SK-N-SH (cell line): ENCODE measurements around the gene SLC7A1. TPM values are rescaled to one million over a fixed set of nuclear protein-coding genes. Genes with fewer than 3 reads are reported as not detected.

Experiments used
- CTCF ChIA-PET: fragments of 300-600, 350-600 bp; formaldehyde crosslinking; extraction: SDS; loops from one replicate; lab custom pipeline; 2021; lab: Yijun Ruan, JAX
- POLR2A ChIA-PET: fragments of 350-600 bp; sonication (Branson Sonifier 250); formaldehyde crosslinking; extraction: SDS; loops from one replicate; lab custom pipeline; 2020; ENCODE audit warnings: antibody characterized with exemption, inconsistent platforms; lab: Yijun Ruan, JAX
- DNase-seq: peaks from one replicate; pipeline ENCODE4 v3.0.0; 2012
- H2AFZ ChIP-seq: fragments of 200-600 bp; sonication (generic); 2 replicates; pipeline ENCODE4 v1.8.1; 2016; ENCODE audit warnings: antibody characterized with exemption, mild to moderate bottlenecking, low read depth
- H3F3A ChIP-seq: fragments of 200-600 bp; sonication (generic); replicated peaks from 2 replicates; pipeline ENCODE3; 2016; ENCODE audit warnings: antibody characterized with exemption, mild to moderate bottlenecking; ENCODE audit not compliant: insufficient read depth
- H3K27ac ChIP-seq, 2 experiments: fragments of 200-500 bp in 1 of 2; fragments of 200-600 bp in 1 of 2; sonication (Bioruptor generic) in 1 of 2; sonication (generic), shearing (Covaris generic) in 1 of 2; 2 replicates each; pipeline versions ENCODE4 v1.5.1 to v1.6.1; 2014 to 2016; ENCODE audit warnings: low read depth in 2 of 2, inconsistent platforms in 1 of 2, low read length in 1 of 2, mild to moderate bottlenecking in 1 of 2, mixed read lengths in 1 of 2
- H3K27me3 ChIP-seq: fragments of 200-600 bp; sonication (generic), shearing (Covaris generic); 2 replicates; pipeline ENCODE4 v1.6.1; 2016; ENCODE audit warnings: mixed run types; ENCODE audit not compliant: insufficient read depth
- H3K36me3 ChIP-seq, 2 experiments: fragments of 200-500 bp in 1 of 2; fragments of 200-600 bp in 1 of 2; sonication (Bioruptor generic) in 1 of 2; sonication (generic) in 1 of 2; replicated peaks in 1 of 2; 2 replicates each; pipeline versions ENCODE3 to v1.5.1; 2014 to 2016; ENCODE audit warnings: low read length in 1 of 2, mild to moderate bottlenecking in 1 of 2; ENCODE audit not compliant: insufficient read depth in 2 of 2, control insufficient read depth in 1 of 2
- H3K4me1 ChIP-seq, 2 experiments: fragments of 200-500 bp in 1 of 2; fragments of 200-600 bp in 1 of 2; sonication (Bioruptor generic) in 1 of 2; sonication (generic), shearing (Covaris generic) in 1 of 2; 2 replicates each; pipeline versions ENCODE4 v1.5.1 to v1.6.1; 2014 to 2016; ENCODE audit warnings: low read depth in 1 of 2, low read length in 1 of 2, mixed run types in 1 of 2; ENCODE audit not compliant: insufficient read depth in 2 of 2, control insufficient read depth in 1 of 2
- H3K4me2 ChIP-seq: fragments of 200-600 bp; sonication (generic), shearing (Covaris generic); 2 replicates; pipeline ENCODE4 v1.6.1; 2017; ENCODE audit warnings: mixed run types
- H3K4me3 ChIP-seq, 2 experiments: fragments of 200-500 bp in 1 of 2; fragments of 200-600 bp in 1 of 2; sonication (Bioruptor generic) in 1 of 2; sonication (generic), shearing (Covaris generic) in 1 of 2; 2 replicates each; pipeline versions ENCODE4 v1.5.1 to v1.8.1; 2014 to 2016; ENCODE audit warnings: low read depth in 2 of 2, inconsistent platforms in 1 of 2, low read length in 1 of 2, mild to moderate bottlenecking in 1 of 2, mixed read lengths in 1 of 2, moderate library complexity in 1 of 2
- H3K79me2 ChIP-seq: fragments of 200-600 bp; sonication (generic); 2 replicates; pipeline ENCODE4 v1.8.1; 2017; ENCODE audit warnings: mild to moderate bottlenecking; ENCODE audit not compliant: insufficient read depth
- H3K9ac ChIP-seq: fragments of 200-600 bp; sonication (generic); 2 replicates; pipeline ENCODE4 v1.6.1; 2017; ENCODE audit warnings: mixed run types
- H3K9me2 ChIP-seq: fragments of 200-600 bp; sonication (generic); 2 replicates; pipeline ENCODE4 v1.6.1; 2017; ENCODE audit warnings: mixed run types
- H3K9me3 ChIP-seq: fragments of 200-600 bp; sonication (generic); 2 replicates; pipeline ENCODE4 v1.6.1; 2017; ENCODE audit warnings: mixed run types, mild to moderate bottlenecking, moderate library complexity
- H4K20me1 ChIP-seq: fragments of 200-600 bp; sonication (generic); 2 replicates; pipeline ENCODE4 v1.6.1; 2017; ENCODE audit warnings: mild to moderate bottlenecking, mixed run types; ENCODE audit not compliant: insufficient read depth
- EZH2phosphoT487 ChIP-seq: fragments of 200-600 bp; sonication (generic); IDR thresholded peaks from 2 replicates; pipeline ENCODE4 v1.6.1; 2017; ENCODE audit warnings: low read depth, mixed run types, mild to moderate bottlenecking, antibody characterized with exemption, moderate library complexity, borderline replicate concordance
- FOXM1 ChIP-seq: IDR thresholded peaks from 2 replicates; pipeline ENCODE4 v1.4.0; 2012; ENCODE audit warnings: low read depth, mild to moderate bottlenecking
- MXI1 ChIP-seq: IDR thresholded peaks from 2 replicates; pipeline ENCODE4 v1.6.1; 2012; ENCODE audit warnings: mild to moderate bottlenecking, low read depth, low read length, improper control_type of control experiment
- NFIC ChIP-seq: IDR thresholded peaks from 2 replicates; pipeline ENCODE4 v1.4.0; 2012; ENCODE audit warnings: borderline replicate concordance
- RAD21 ChIP-seq: IDR thresholded peaks from 2 replicates; pipeline ENCODE4 v1.6.1; 2012; ENCODE audit warnings: mild to moderate bottlenecking, low read length
- RXRA ChIP-seq: IDR thresholded peaks from 2 replicates; pipeline ENCODE4 v1.4.0; 2012; ENCODE audit warnings: low read depth, mild to moderate bottlenecking, borderline replicate concordance
- TAF1 ChIP-seq: IDR thresholded peaks from 2 replicates; pipeline ENCODE4 v1.6.1; 2012; ENCODE audit warnings: low read depth, mild to moderate bottlenecking, low read length, moderate library complexity, borderline replicate concordance
- WGBS: methylation state at CpG from one replicate; pipeline ENCODE4 v1.1.6; 2017; ENCODE audit warnings: low lambda C conversion rate; 5-methylcytosine and 5-hydroxymethylcytosine counted together
- polyA plus RNA-seq, 3 experiments: library from polyadenylated mRNA; depleted of rRNA; stranded (reverse); fragments of >200 nt; gene quantifications; 2 replicates each; pipeline ENCODE4 v1.2.3, GENCODE V29; 2012
- TF ChIP-seq, protein P1 (sequence below): fragments of 150-350 bp; IDR thresholded peaks from 2 replicates; pipeline ENCODE4 v1.6.1; 2016; ENCODE audit warnings: mild to moderate bottlenecking, low read depth, low read length
- TF ChIP-seq, protein P2 (sequence below): IDR thresholded peaks from 2 replicates; pipeline ENCODE4; 2012
- TF ChIP-seq, protein P3 (sequence below): IDR thresholded peaks from 2 replicates; pipeline ENCODE4 v1.4.0; 2012; ENCODE audit warnings: low read depth
- TF ChIP-seq, protein P4 (sequence below): fragments of 200-600 bp; sonication (generic); IDR thresholded peaks from 2 replicates; pipeline ENCODE4 v1.6.1; 2017; ENCODE audit warnings: antibody characterized with exemption, mild to moderate bottlenecking, moderate library complexity

The SLC7A1 gene
- polyA plus RNA-seq, 1 of the 3 experiments (the other 2 are of a cell fraction), result 14.0 TPM

DNA sequence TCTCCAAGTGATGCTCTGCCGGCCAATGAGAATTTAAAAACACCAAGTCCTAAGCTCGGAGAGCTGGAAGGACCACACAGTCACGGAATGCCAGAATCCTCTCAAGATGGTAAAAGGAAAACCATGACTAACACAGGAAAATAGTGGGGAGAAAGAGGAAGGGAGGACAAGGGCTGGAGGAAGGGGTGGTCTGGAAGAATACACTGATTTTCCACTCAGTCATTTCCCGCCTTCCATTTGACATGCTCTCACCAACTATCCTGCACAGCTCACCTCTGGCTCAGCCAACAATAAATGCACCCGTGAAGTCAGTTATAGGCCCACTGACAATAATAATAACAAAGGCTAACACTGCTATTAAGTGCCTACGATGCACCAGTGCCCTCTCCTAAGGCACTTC, 31.5 kb downstream of the SLC7A1 start:
- no peak for DNase-seq
- Histone ChIP-seq H3K9me2 (no peaks in the 10 kb centered on the region), H3K79me2 (peaks cover 95% of the 10 kb centered on the region), H3F3A (no peaks in the 10 kb centered on the region), H4K20me1 (peaks cover 85% of the 10 kb centered on the region), H3K4me3 (no peak overlapping the region), H3K36me3 (peaks cover 0 to 6% of the 10 kb centered on the region in 2 experiments), H3K4me2 (no peak overlapping the region), H3K27me3 (no peaks in the 10 kb centered on the region), H3K27ac (no peak overlapping the region; a peak in 1 of 4 replicates), H2AFZ (no peak overlapping the region), H3K9me3 (no peaks in the 10 kb centered on the region), H3K4me1 (peaks cover 15 to 21% of the 10 kb centered on the region in 2 experiments; a peak in 3 of 4 replicates), H3K9ac (no peak overlapping the region)
- WGBS, result 93% methylated on average over 6 of the region's 6 CpGs
- TF ChIP-seq TAF1 (no peak), FOXM1 (no peak)
- TF ChIP-seq, protein P1, sequence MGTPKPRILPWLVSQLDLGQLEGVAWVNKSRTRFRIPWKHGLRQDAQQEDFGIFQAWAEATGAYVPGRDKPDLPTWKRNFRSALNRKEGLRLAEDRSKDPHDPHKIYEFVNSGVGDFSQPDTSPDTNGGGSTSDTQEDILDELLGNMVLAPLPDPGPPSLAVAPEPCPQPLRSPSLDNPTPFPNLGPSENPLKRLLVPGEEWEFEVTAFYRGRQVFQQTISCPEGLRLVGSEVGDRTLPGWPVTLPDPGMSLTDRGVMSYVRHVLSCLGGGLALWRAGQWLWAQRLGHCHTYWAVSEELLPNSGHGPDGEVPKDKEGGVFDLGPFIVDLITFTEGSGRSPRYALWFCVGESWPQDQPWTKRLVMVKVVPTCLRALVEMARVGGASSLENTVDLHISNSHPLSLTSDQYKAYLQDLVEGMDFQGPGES, result no peak
- TF ChIP-seq, protein P2, sequence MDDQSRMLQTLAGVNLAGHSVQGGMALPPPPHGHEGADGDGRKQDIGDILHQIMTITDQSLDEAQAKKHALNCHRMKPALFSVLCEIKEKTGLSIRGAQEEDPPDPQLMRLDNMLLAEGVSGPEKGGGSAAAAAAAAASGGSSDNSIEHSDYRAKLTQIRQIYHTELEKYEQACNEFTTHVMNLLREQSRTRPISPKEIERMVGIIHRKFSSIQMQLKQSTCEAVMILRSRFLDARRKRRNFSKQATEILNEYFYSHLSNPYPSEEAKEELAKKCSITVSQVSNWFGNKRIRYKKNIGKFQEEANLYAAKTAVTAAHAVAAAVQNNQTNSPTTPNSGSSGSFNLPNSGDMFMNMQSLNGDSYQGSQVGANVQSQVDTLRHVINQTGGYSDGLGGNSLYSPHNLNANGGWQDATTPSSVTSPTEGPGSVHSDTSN, result no peak
- CTCF ChIA-PET, result interaction anchor here (0.8 to 1.8 kb wide), 6 partner anchors 10 to 552 kb away, joined by 3 to 5 read pairs (median 3); no protein-coding TSS in a partner anchor
- POLR2A ChIA-PET, result interaction anchor here (1.0 kb wide), 1 partner anchor 32 kb away, joined by 3 read pairs; the partner anchor contains the start of gene SLC7A1

DNA sequence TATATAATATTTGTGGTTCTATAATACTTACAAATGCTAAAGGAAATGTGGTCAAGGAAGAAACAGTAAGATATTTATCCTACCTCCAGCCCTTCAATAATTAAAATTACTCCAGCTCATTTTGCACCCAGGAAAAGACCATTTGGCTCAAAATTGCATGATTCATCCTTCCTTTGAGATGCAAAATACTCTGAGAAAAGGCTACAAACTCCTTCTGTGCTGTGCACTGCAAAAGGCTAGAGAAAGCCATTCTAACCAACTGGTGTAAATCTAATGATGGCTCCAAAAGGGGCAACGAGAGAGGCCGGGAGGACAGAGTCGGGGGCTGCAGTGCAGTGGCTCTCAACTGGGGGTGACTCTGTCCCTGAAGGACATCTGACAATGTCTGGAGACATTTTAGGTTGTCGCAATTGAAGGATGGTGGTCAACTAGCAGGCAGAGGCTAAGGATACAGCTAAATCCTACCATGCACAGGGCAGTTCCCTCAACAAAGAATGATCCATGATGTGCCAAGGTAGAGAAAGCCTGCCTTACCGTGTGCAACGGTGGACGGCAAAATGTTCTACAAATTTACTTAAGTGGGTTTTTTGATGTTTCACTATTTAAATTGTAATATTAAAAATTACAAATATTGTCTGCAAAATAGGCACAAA, 32.6 kb downstream of the SLC7A1 start:
- peaks cover 15 to 17% of the 10 kb centered on the region in 2 experiments; a peak in 3 of 4 replicates for H3K4me1 ChIP-seq
- H2AFZ ChIP-seq, result no peak overlapping the region
- POLR2A ChIA-PET, result no interaction called here
- no peak overlapping the region for H3K9ac ChIP-seq
- H3K4me3 ChIP-seq, result no peak overlapping the region
- H4K20me1 ChIP-seq, result peaks cover 75% of the 10 kb centered on the region
- H3K9me3 ChIP-seq, result no peaks in the 10 kb centered on the region
- no peaks in the 10 kb centered on the region for H3K27me3 ChIP-seq
- WGBS, result 96% methylated on average over 7 of the region's 7 CpGs
- H3K4me2 ChIP-seq, result no peak overlapping the region
- CTCF ChIA-PET, result interaction anchor here (1.0 to 1.8 kb wide), 2 partner anchors 10 to 55 kb away, joined by 5 read pairs; no protein-coding TSS in a partner anchor
- no peaks in the 10 kb centered on the region for H3K9me2 ChIP-seq
- peaks cover 85% of the 10 kb centered on the region for H3K79me2 ChIP-seq
- H3K27ac ChIP-seq, result no peak overlapping the region
- no peak for TF ChIP-seq MXI1
- TF ChIP-seq FOXM1, result no peak
- TF ChIP-seq, protein P3, sequence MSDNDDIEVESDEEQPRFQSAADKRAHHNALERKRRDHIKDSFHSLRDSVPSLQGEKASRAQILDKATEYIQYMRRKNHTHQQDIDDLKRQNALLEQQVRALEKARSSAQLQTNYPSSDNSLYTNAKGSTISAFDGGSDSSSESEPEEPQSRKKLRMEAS, result no peak
- TF ChIP-seq, protein P1, result no peak
- TF ChIP-seq, protein P2, result no peak
- TF ChIP-seq RXRA, result no peak
- TF ChIP-seq RAD21, result no peak
- TF ChIP-seq, protein P4, sequence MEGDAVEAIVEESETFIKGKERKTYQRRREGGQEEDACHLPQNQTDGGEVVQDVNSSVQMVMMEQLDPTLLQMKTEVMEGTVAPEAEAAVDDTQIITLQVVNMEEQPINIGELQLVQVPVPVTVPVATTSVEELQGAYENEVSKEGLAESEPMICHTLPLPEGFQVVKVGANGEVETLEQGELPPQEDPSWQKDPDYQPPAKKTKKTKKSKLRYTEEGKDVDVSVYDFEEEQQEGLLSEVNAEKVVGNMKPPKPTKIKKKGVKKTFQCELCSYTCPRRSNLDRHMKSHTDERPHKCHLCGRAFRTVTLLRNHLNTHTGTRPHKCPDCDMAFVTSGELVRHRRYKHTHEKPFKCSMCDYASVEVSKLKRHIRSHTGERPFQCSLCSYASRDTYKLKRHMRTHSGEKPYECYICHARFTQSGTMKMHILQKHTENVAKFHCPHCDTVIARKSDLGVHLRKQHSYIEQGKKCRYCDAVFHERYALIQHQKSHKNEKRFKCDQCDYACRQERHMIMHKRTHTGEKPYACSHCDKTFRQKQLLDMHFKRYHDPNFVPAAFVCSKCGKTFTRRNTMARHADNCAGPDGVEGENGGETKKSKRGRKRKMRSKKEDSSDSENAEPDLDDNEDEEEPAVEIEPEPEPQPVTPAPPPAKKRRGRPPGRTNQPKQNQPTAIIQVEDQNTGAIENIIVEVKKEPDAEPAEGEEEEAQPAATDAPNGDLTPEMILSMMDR, result no peak
- no peak for TF ChIP-seq EZH2phosphoT487
- TF ChIP-seq NFIC, result no peak
- DNase-seq, result no peak
- peaks cover 0 to 6% of the 10 kb centered on the region in 2 experiments for H3K36me3 ChIP-seq
- H3F3A ChIP-seq, result no peaks in the 10 kb centered on the region
